CD4-positive, alpha-beta T cell (primary cell): ENCODE data around the gene SELENOS. TPM values are rescaled to one million over a fixed set of nuclear protein-coding genes. Genes with fewer than 3 reads are reported as not detected.
A peak's percentile ranks its signal among the peaks of the same experiment; 100 is the strongest.

ENCODE experiments used
- ATAC-seq: fragments of 200-7000 bp; cut with Tn5 transposase; one replicate; pipeline ENCODE4 v1.10.0; 2022; ENCODE audit warnings: mild to moderate bottlenecking; ENCODE audit not compliant: poor library complexity
- CTCF ChIA-PET: fragments of 350-600 bp; sonication (Branson Sonifier 250); formaldehyde crosslinking; loops from one replicate; lab custom pipeline; 2021; ENCODE audit warnings: antibody characterized with exemption, inconsistent platforms; lab: Charles Lee
- POLR2A ChIA-PET: fragments of 350-600 bp; sonication (Branson Sonifier 250); formaldehyde crosslinking; loops from one replicate; lab custom pipeline; 2021; ENCODE audit warnings: antibody characterized with exemption, inconsistent platforms; lab: Charles Lee
- DNase-seq, 14 experiments: peaks; one replicate each; pipeline ENCODE4 v3.0.0-alpha.2; 2013 to 2020; ENCODE audit warnings: mixed read lengths in 2 of 14
- H3K27ac ChIP-seq, 2 donors: one replicate each; pipeline versions ENCODE4 v1.5.1 to v1.7.0; 2013; ENCODE audit warnings: low read length in 2 of 2, low read depth in 1 of 2, mild to moderate bottlenecking in 1 of 2
- H3K27me3 ChIP-seq, 2 experiments: 1 replicate in 1 of 2; 2 replicates in 1 of 2; pipeline versions ENCODE4 v1.6.1 to v1.7.0; 2013; ENCODE audit warnings: low read length in 2 of 2, control low read depth in 1 of 2, mild to moderate bottlenecking in 1 of 2, moderate library complexity in 1 of 2; ENCODE audit not compliant: insufficient read depth in 2 of 2, control insufficient read depth in 1 of 2
- H3K36me3 ChIP-seq: one replicate; pipeline ENCODE4 v1.6.1; 2013; ENCODE audit warnings: low read length, control low read depth; ENCODE audit not compliant: insufficient read depth
- H3K4me1 ChIP-seq: one replicate; pipeline ENCODE4 v1.6.1; 2013; ENCODE audit warnings: low read length, control low read depth; ENCODE audit not compliant: insufficient read depth
- H3K4me3 ChIP-seq: one replicate; pipeline ENCODE4 v1.5.1; 2013; ENCODE audit warnings: mild to moderate bottlenecking, low read length, moderate library complexity
- H3K9me3 ChIP-seq, 2 experiments: 1 replicate in 1 of 2; 2 replicates in 1 of 2; pipeline versions ENCODE4 v1.6.1 to v1.7.0; 2013; ENCODE audit warnings: low read length in 2 of 2, mild to moderate bottlenecking in 2 of 2, control low read depth in 1 of 2, moderate library complexity in 1 of 2; ENCODE audit not compliant: control insufficient read depth in 1 of 2, insufficient read depth in 1 of 2
- H3K27ac Mint-ChIP-seq: one replicate; pipeline ENCODE4 v1.8.0; 2020; ENCODE audit warnings: mixed read lengths
- H3K27me3 Mint-ChIP-seq: one replicate; pipeline ENCODE4 v1.8.0; 2021; ENCODE audit warnings: mixed read lengths
- H3K36me3 Mint-ChIP-seq: one replicate; pipeline ENCODE4 v1.8.0; 2021; ENCODE audit warnings: low read depth, mixed read lengths
- H3K4me1 Mint-ChIP-seq: one replicate; pipeline ENCODE4 v1.8.0; 2021; ENCODE audit warnings: low read depth, mixed read lengths
- H3K4me3 Mint-ChIP-seq: one replicate; pipeline ENCODE4 v1.8.0; 2020; ENCODE audit warnings: mild to moderate bottlenecking, mixed read lengths
- H3K9me3 Mint-ChIP-seq: one replicate; pipeline ENCODE4 v1.8.0; 2020; ENCODE audit warnings: mixed read lengths
- CTCF ChIP-seq: fragments of 200-600 bp; IDR thresholded peaks from one replicate; pipeline ENCODE4 v1.8.0; 2022; ENCODE audit warnings: antibody characterized with exemption, mild to moderate bottlenecking
- intact Hi-C, 2 experiments: fragments of 100-400 bp; cut with DNase I in 1 of 2; cut with micrococcal nuclease in 1 of 2; formaldehyde crosslinking; loops; one replicate each; pipeline versions ENCODE4 v1.15.1 to v1.9.0; 2023 to 2025; cut with DNase I, micrococcal nuclease
- total RNA-seq, 174 experiments: library from RNA in 2 of 174; stranded (reverse) in 2 of 174; gene quantifications; one replicate each; pipeline ENCODE4 v1.2.3 and lab custom pipeline; 2021 to 2026

SELENOS gene
- total RNA-seq, 2 experiments from 2014 or later, result 41.7 to 48.5 TPM

GRCh38 chr15:101250873-101251829 is 26.1 kb downstream of the SELENOS start:
- no peaks in the 10 kb centered on the region for H3K27me3 Mint-ChIP-seq
- peaks cover 27% of the 10 kb centered on the region for H3K4me1 ChIP-seq
- no peaks in the 10 kb centered on the region for H3K36me3 ChIP-seq
- H3K9me3 Mint-ChIP-seq, result no peaks in the 10 kb centered on the region
- H3K4me1 Mint-ChIP-seq, result peaks cover 48% of the 10 kb centered on the region
- no peaks in the 10 kb centered on the region for H3K9me3 ChIP-seq
- H3K27me3 ChIP-seq, result no peaks in the 10 kb centered on the region
- peak overlapping the region; percentile 96 for H3K4me3 Mint-ChIP-seq
- H3K4me3 ChIP-seq, result peak overlapping the region; percentile 66
- no peak overlapping the region for H3K27ac ChIP-seq
- intact Hi-C loops, result loop anchor here (5.0 to 10.0 kb wide), 3 partner anchors 124 to 1326 kb away; partner anchors contain the start of genes ASB7 (in 1 of the 2) and LINS1 (in 1 of the 2)
- TF ChIP-seq CTCF, result no peak
- peak overlapping the region; percentile 89 for H3K27ac Mint-ChIP-seq
- CTCF ChIA-PET, result interaction anchor here (0.9 to 3.3 kb wide), 5 partner anchors 10 to 391 kb away, joined by 3 to 20 read pairs (median 5); no protein-coding TSS in a partner anchor
- DNase-seq (peak in 6 of 14 experiments; percentile 6 to 84 (median 22)), ATAC-seq (peak; percentile 63)
- POLR2A ChIA-PET, result interaction anchor here (0.6 to 3.3 kb wide), 10 partner anchors 10 to 472 kb away, joined by 3 to 43 read pairs (median 5); partner anchors contain the start of gene SNRPA1
- peaks cover 11% of the 10 kb centered on the region for H3K36me3 Mint-ChIP-seq

- no peak overlapping the region for H3K27ac ChIP-seq
- CTCF ChIA-PET, result interaction anchor here (1.8 to 3.3 kb wide), 2 partner anchors 9 to 242 kb away, joined by 7 to 20 read pairs; no protein-coding TSS in a partner anchor
- POLR2A ChIA-PET, result interaction anchor here (3.3 kb wide), 1 partner anchor 9 kb away, joined by 43 read pairs; no protein-coding TSS in a partner anchor
- Mint-ChIP-seq H3K27ac (peak overlapping the region; percentile 89), H3K27me3 (no peaks in the 10 kb centered on the region), H3K4me1 (peaks cover 55% of the 10 kb centered on the region), H3K36me3 (peaks cover 11% of the 10 kb centered on the region), H3K4me3 (peak overlapping the region; percentile 96), H3K9me3 (no peaks in the 10 kb centered on the region)
- H3K9me3 ChIP-seq, result no peaks in the 10 kb centered on the region
- DNase-seq (no peak), ATAC-seq (no peak)
- H3K27me3 ChIP-seq, result no peaks in the 10 kb centered on the region
- intact Hi-C loops, result loop anchor here (5.0 to 10.0 kb wide), 3 partner anchors 123 to 1326 kb away; partner anchors contain the start of genes ASB7 (in 1 of the 2) and LINS1 (in 1 of the 2)
- H3K4me1 ChIP-seq, result peaks cover 31% of the 10 kb centered on the region
- H3K36me3 ChIP-seq, result no peaks in the 10 kb centered on the region
- peak overlapping the region; percentile 66 for H3K4me3 ChIP-seq
- no peak for TF ChIP-seq CTCF
Observed at GRCh38 chr15:101250341-101250831, 26.9 kb downstream of the SELENOS start.

- Mint-ChIP-seq H3K36me3 (peaks cover 11% of the 10 kb centered on the region), H3K4me1 (peaks cover 77% of the 10 kb centered on the region), H3K27ac (peak overlapping the region; percentile 19), H3K4me3 (peak overlapping the region; percentile 57), H3K27me3 (no peaks in the 10 kb centered on the region), H3K9me3 (no peaks in the 10 kb centered on the region)
- Histone ChIP-seq H3K36me3 (no peaks in the 10 kb centered on the region), H3K27ac (no peak overlapping the region), H3K9me3 (no peaks in the 10 kb centered on the region), H3K4me1 (peaks cover 49% of the 10 kb centered on the region), H3K4me3 (no peak overlapping the region), H3K27me3 (no peaks in the 10 kb centered on the region)
- intact Hi-C loops, result no loop called here
- POLR2A ChIA-PET, result interaction anchor here (0.8 kb wide), 1 partner anchor 8 kb away, joined by 3 read pairs; no protein-coding TSS in a partner anchor
- DNase-seq (no peak), ATAC-seq (no peak)
- no peak for TF ChIP-seq CTCF
- CTCF ChIA-PET, result interaction anchor here (0.8 kb wide), 1 partner anchor 240 kb away, joined by 3 read pairs; no protein-coding TSS in a partner anchor
Observed at GRCh38 chr15:101248274-101248673, 29.0 kb downstream of the SELENOS start.
